Activated CD8-positive, alpha-beta memory T cell treated with anti-CD3 and anti-CD28 coated beads, Interleukin-2, amount 10 ng/mL, durations not matched to agents 7 days and 5 days (primary cell): Measurements from ENCODE around the gene VAV1. TPM values are rescaled to one million over a fixed set of nuclear protein-coding genes. Genes with fewer than 3 reads are reported as not detected.

Experiments
- ATAC-seq: fragments of 150-1000 bp; cut with Tn5 transposase; one replicate; pipeline ENCODE4 v1.10.0; 2021; ENCODE audit warnings: moderate library complexity
- CTCF ChIA-PET: fragments of 350-600 bp; sonication (Branson Sonifier 250); formaldehyde crosslinking; loops from one replicate; lab custom pipeline; 2021; ENCODE audit warnings: antibody characterized with exemption; lab: Charles Lee
- DNase-seq: peaks from one replicate; pipeline ENCODE4 v3.0.0-alpha.2; 2020
- H3K27ac Mint-ChIP-seq: one replicate; pipeline ENCODE4 v1.8.0; 2021; ENCODE audit warnings: mild to moderate bottlenecking, mixed read lengths
- H3K27me3 Mint-ChIP-seq: one replicate; pipeline ENCODE4 v1.8.0; 2021; ENCODE audit warnings: mixed read lengths
- H3K36me3 Mint-ChIP-seq: one replicate; pipeline ENCODE4 v1.8.0; 2021; ENCODE audit warnings: mild to moderate bottlenecking, mixed read lengths
- H3K4me1 Mint-ChIP-seq: one replicate; pipeline ENCODE4 v1.8.0; 2021; ENCODE audit warnings: mixed read lengths
- H3K4me3 Mint-ChIP-seq: one replicate; pipeline ENCODE4 v1.8.0; 2021; ENCODE audit warnings: mild to moderate bottlenecking, moderate library complexity, mixed read lengths
- H3K9me3 Mint-ChIP-seq: one replicate; pipeline ENCODE4 v1.8.0; 2022; ENCODE audit warnings: low read depth, mixed read lengths
- total RNA-seq, 2 experiments: library from RNA; stranded (reverse); gene quantifications; one replicate each; pipeline ENCODE4 v1.2.3, GENCODE V29; 2021

The VAV1 gene
- total RNA-seq, 2 experiments from 2014 or later = 98.5 to 114 TPM

- CTCF ChIA-PET = interaction anchor here (0.6 to 1.7 kb wide), 4 partner anchors 9 to 130 kb away, joined by 3 to 7 read pairs (median 4); no protein-coding TSS in a partner anchor
- peaks cover 6% of the 10 kb centered on the region for H3K36me3 Mint-ChIP-seq
- H3K27me3 Mint-ChIP-seq = no peaks in the 10 kb centered on the region
- H3K27ac Mint-ChIP-seq = no peak overlapping the region
- no peaks in the 10 kb centered on the region for H3K9me3 Mint-ChIP-seq
- H3K4me1 Mint-ChIP-seq = peaks cover 23% of the 10 kb centered on the region
- DNase-seq (no peak), ATAC-seq (no peak)
- H3K4me3 Mint-ChIP-seq = no peak overlapping the region
Observed at GRCh38 chr19:6733338-6734095, 39.0 kb upstream of the VAV1 start.

GRCh38 chr19:6734096-6734696, 38.3 kb upstream of the VAV1 start:
- Mint-ChIP-seq H3K4me1 (peaks cover 30% of the 10 kb centered on the region), H3K27me3 (no peaks in the 10 kb centered on the region), H3K27ac (peak overlapping the region; percentile 61), H3K4me3 (no peak overlapping the region), H3K36me3 (peaks cover 6% of the 10 kb centered on the region), H3K9me3 (no peaks in the 10 kb centered on the region)
- no peak for ATAC-seq
- CTCF ChIA-PET = interaction anchor here (1.4 to 1.7 kb wide), 2 partner anchors 80 to 103 kb away, joined by 3 to 5 read pairs; no protein-coding TSS in a partner anchor
- DNase-seq = no peak

- ATAC-seq (no peak), DNase-seq (no peak)
- no peaks in the 10 kb centered on the region for H3K9me3 Mint-ChIP-seq
- H3K36me3 Mint-ChIP-seq = peaks cover 6% of the 10 kb centered on the region
- CTCF ChIA-PET = interaction anchor here (1.1 to 5.2 kb wide), 8 partner anchors 58 to 218 kb away, joined by 3 to 127 read pairs (median 10); partner anchors contain the start of gene TNFSF14
- no peaks in the 10 kb centered on the region for H3K27me3 Mint-ChIP-seq
- H3K27ac Mint-ChIP-seq = peak overlapping the region; percentile 99
- peaks cover 33% of the 10 kb centered on the region for H3K4me1 Mint-ChIP-seq
- H3K4me3 Mint-ChIP-seq = peak overlapping the region; percentile 84
Observed at GRCh38 chr19:6735181-6735911, 37.2 kb upstream of the VAV1 start.

- peaks cover 6% of the 10 kb centered on the region for H3K36me3 Mint-ChIP-seq
- ATAC-seq (peak; percentile 21), DNase-seq (peak; percentile 88)
- no peaks in the 10 kb centered on the region for H3K9me3 Mint-ChIP-seq
- peak overlapping the region; percentile 99 for H3K27ac Mint-ChIP-seq
- H3K4me1 Mint-ChIP-seq = peaks cover 34% of the 10 kb centered on the region
- H3K4me3 Mint-ChIP-seq = peak overlapping the region; percentile 84
- CTCF ChIA-PET = interaction anchor here (0.6 to 5.2 kb wide), 18 partner anchors 12 to 364 kb away, joined by 3 to 127 read pairs (median 7); partner anchors contain the start of genes ALKBH7, SH2D3A, TNFSF14 and VAV1
- H3K27me3 Mint-ChIP-seq = no peaks in the 10 kb centered on the region
Observed at GRCh38 chr19:6736169-6736916, 36.2 kb upstream of the VAV1 start.

- peak overlapping the region; percentile 99 for H3K27ac Mint-ChIP-seq
- peaks cover 6% of the 10 kb centered on the region for H3K36me3 Mint-ChIP-seq
- peaks cover 36% of the 10 kb centered on the region for H3K4me1 Mint-ChIP-seq
- DNase-seq = no peak
- no peaks in the 10 kb centered on the region for H3K27me3 Mint-ChIP-seq
- peak overlapping the region; percentile 84 for H3K4me3 Mint-ChIP-seq
- peak; percentile 1 for ATAC-seq
- H3K9me3 Mint-ChIP-seq = no peaks in the 10 kb centered on the region
- CTCF ChIA-PET = interaction anchor here (0.6 to 5.2 kb wide), 19 partner anchors 11 to 220 kb away, joined by 3 to 127 read pairs (median 12); partner anchors contain the start of genes SH2D3A, TNFSF14 and VAV1
Observed at GRCh38 chr19:6736917-6737283, 35.6 kb upstream of the VAV1 start.

GRCh38 chr19:6737284-6737872, 35.1 kb upstream of the VAV1 start, which contains the start of gene GPR108:
GPR108 (minus strand) TSS chr19:6737580; CDS start chr19:6737576, 4 bp downstream.
- ATAC-seq (peak; percentile 81), DNase-seq (peak; percentile 100)
- Mint-ChIP-seq H3K9me3 (no peaks in the 10 kb centered on the region), H3K27ac (peak within 1 kb of the TSS; percentile 99), H3K36me3 (peaks cover 5% of the 10 kb centered on the region), H3K4me3 (peak within 1 kb of the TSS; percentile 84), H3K27me3 (no peaks in the 10 kb centered on the region), H3K4me1 (peaks cover 36% of the 10 kb centered on the region)
- CTCF ChIA-PET = interaction anchor here (1.1 to 5.2 kb wide), 22 partner anchors 10 to 459 kb away, joined by 3 to 127 read pairs (median 10); partner anchors contain the start of genes SH2D3A, TNFSF14 and VAV1

- DNase-seq (peak; percentile 93), ATAC-seq (peak; percentile 29)
- Mint-ChIP-seq H3K36me3 (no peaks in the 10 kb centered on the region), H3K4me1 (peaks cover 36% of the 10 kb centered on the region), H3K9me3 (no peaks in the 10 kb centered on the region), H3K27ac (peak overlapping the region; percentile 99), H3K4me3 (peak overlapping the region; percentile 84), H3K27me3 (no peaks in the 10 kb centered on the region)
- CTCF ChIA-PET = interaction anchor here (0.6 to 5.2 kb wide), 31 partner anchors 9 to 459 kb away, joined by 3 to 127 read pairs (median 4); partner anchors contain the start of genes SH2D3A, TNFSF14 and VAV1
Observed at GRCh38 chr19:6737873-6738786, 34.4 kb upstream of the VAV1 start.

GRCh38 chr19:6738787-6739389, 33.6 kb upstream of the VAV1 start:
- Mint-ChIP-seq H3K27me3 (no peaks in the 10 kb centered on the region), H3K27ac (peak overlapping the region; percentile 99), H3K4me1 (peaks cover 36% of the 10 kb centered on the region), H3K9me3 (no peaks in the 10 kb centered on the region), H3K36me3 (peaks cover 2% of the 10 kb centered on the region), H3K4me3 (peak overlapping the region; percentile 84)
- ATAC-seq (no peak), DNase-seq (peak; percentile 63)
- CTCF ChIA-PET = interaction anchor here (0.7 to 5.2 kb wide), 23 partner anchors 8 to 222 kb away, joined by 3 to 127 read pairs (median 5); partner anchors contain the start of genes SH2D3A and VAV1

GRCh38 chr19:6739390-6739882, 33.1 kb upstream of the VAV1 start, which contains the start of gene TRIP10:
TRIP10 (plus strand) TSS chr19:6739680; CDS start chr19:6739762, 82 bp downstream.
- CTCF ChIA-PET = interaction anchor here (1.4 to 5.2 kb wide), 8 partner anchors 29 to 124 kb away, joined by 3 to 127 read pairs (median 16); partner anchors contain the start of genes SH2D3A and VAV1
- Mint-ChIP-seq H3K27me3 (no peaks in the 10 kb centered on the region), H3K9me3 (no peaks in the 10 kb centered on the region), H3K36me3 (peaks cover 2% of the 10 kb centered on the region), H3K4me1 (peaks cover 36% of the 10 kb centered on the region), H3K4me3 (peak within 1 kb of the TSS; percentile 84), H3K27ac (peak within 1 kb of the TSS; percentile 99)
- DNase-seq = peak; percentile 83
- ATAC-seq = peak; percentile 3

GRCh38 chr19:6739883-6740588, 32.5 kb upstream of the VAV1 start:
- DNase-seq (peak; percentile 51), ATAC-seq (no peak)
- H3K4me1 Mint-ChIP-seq = peaks cover 36% of the 10 kb centered on the region
- CTCF ChIA-PET = interaction anchor here (5.2 kb wide), 1 partner anchor 123 kb away, joined by 127 read pairs; no protein-coding TSS in a partner anchor
- no peaks in the 10 kb centered on the region for H3K27me3 Mint-ChIP-seq
- H3K27ac Mint-ChIP-seq = no peak overlapping the region
- no peaks in the 10 kb centered on the region for H3K9me3 Mint-ChIP-seq
- H3K36me3 Mint-ChIP-seq = peaks cover 2% of the 10 kb centered on the region
- H3K4me3 Mint-ChIP-seq = peak overlapping the region; percentile 84
